HG03045 (cell line): Measurements from ENCODE around the gene HBS1L.

ENCODE experiments used
- ATAC-seq: cut with Tn5 transposase; IDR thresholded peaks from one replicate; pipeline ENCODE4 v1.9.1; 2021; ENCODE audit warnings: mild to moderate bottlenecking, moderate library complexity; ENCODE audit not compliant: unreplicated experiment

HBS1L gene

GRCh38 chr6:134921276-134921675 is 133.3 kb downstream of the HBS1L start:
- ATAC-seq = no peak

- no peak for ATAC-seq
Measured at GRCh38 chr6:134920422-134920821, 134.2 kb downstream of the HBS1L start.

- ATAC-seq = no peak
Measured at GRCh38 chr6:134918418-134918961, 136.1 kb downstream of the HBS1L start.

GRCh38 chr6:134911547-134911946 is 143.1 kb downstream of the HBS1L start:
- ATAC-seq = no peak

- no peak for ATAC-seq
Measured at GRCh38 chr6:134910593-134910935, 144.1 kb downstream of the HBS1L start.
